K562 (cell line): ENCODE data around the gene TMEM129. TPM values are rescaled to one million over a fixed set of nuclear protein-coding genes. Genes with fewer than 3 reads are reported as not detected.

ENCODE experiments used
- ATAC-seq: fragments of 200-7000 bp; cut with Tn5 transposase; 3 replicates; pipeline ENCODE4 v1.9.1; 2020; ENCODE audit warnings: moderate library complexity
- BruUV-seq: library from RNA; stranded (reverse); fragments of 400-500 nt; replicated peaks from 2 replicates; lab custom pipeline; 2021; lab: Mats Ljungman, UMichigan
- CTCF ChIA-PET: fragments of 300-600 bp; formaldehyde crosslinking; extraction: SDS; loops from one replicate; lab custom pipeline; 2021; ENCODE audit warnings: low intra/inter-chr PET ratio; lab: Yijun Ruan, JAX
- POLR2A ChIA-PET: fragments of 300-600, 350-650 bp; sonication (Branson Sonifier 250); formaldehyde crosslinking; extraction: SDS; loops from one replicate; lab custom pipeline; 2021; ENCODE audit warnings: antibody characterized with exemption, inconsistent platforms; lab: Yijun Ruan, JAX
- DNase-seq, 4 experiments: peaks; one replicate each; pipeline versions ENCODE4 v3.0.0 to v3.0.0-alpha.2; 2011 to 2018; ENCODE audit warnings: low spot score in 3 of 4, mixed read lengths in 3 of 4; ENCODE audit errors: extremely low read depth in 1 of 4
- FAIRE-seq: peaks from 2 replicates; lab custom pipeline; 2011; peaks lifted over from hg19 to GRCh38; lab: Jason Lieb, UNC
- H2AFZ ChIP-seq: 2 replicates; pipeline ENCODE4 v1.6.0; 2011; ENCODE audit warnings: low read depth, low read length, control low read depth, inconsistent platforms
- H3K27ac ChIP-seq: fragments of 200-600 bp; 3 replicates; pipeline ENCODE4 v1.8.0; 2011; ENCODE audit warnings: low read depth, mild to moderate bottlenecking, control low read depth, inconsistent platforms, low read length, moderate library complexity, mixed read lengths; ENCODE audit errors: extremely low read depth
- H3K27me3 ChIP-seq, 2 experiments: fragments of 300-600 bp in 1 of 2; 2 replicates in 1 of 2; 3 replicates in 1 of 2; pipeline versions ENCODE4 v1.6.0 to v1.8.0; 2011; ENCODE audit warnings: inconsistent platforms in 2 of 2, low read length in 2 of 2, mild to moderate bottlenecking in 1 of 2, mixed read lengths in 1 of 2, moderate library complexity in 1 of 2; ENCODE audit not compliant: control insufficient read depth in 2 of 2, insufficient read depth in 2 of 2
- H3K36me3 ChIP-seq: fragments of 300-600 bp; 3 replicates; pipeline ENCODE4 v1.8.0; 2011; ENCODE audit warnings: mild to moderate bottlenecking, low read length, inconsistent platforms; ENCODE audit not compliant: control insufficient read depth, insufficient read depth
- H3K4me1 ChIP-seq, 2 experiments: fragments of 200-600 bp in 1 of 2; replicated peaks in 1 of 2; 2 replicates in 1 of 2; 3 replicates in 1 of 2; pipeline versions ENCODE4 v1.5.1 to v1.8.0; 2011; ENCODE audit warnings: inconsistent platforms in 2 of 2, low read length in 2 of 2, mild to moderate bottlenecking in 1 of 2, mixed read lengths in 1 of 2, moderate library complexity in 1 of 2; ENCODE audit not compliant: control insufficient read depth in 2 of 2, insufficient read depth in 2 of 2
- H3K4me2 ChIP-seq: 2 replicates; pipeline ENCODE4 v1.6.1; 2011; ENCODE audit warnings: low read length, control low read depth, inconsistent platforms, mixed read lengths; ENCODE audit not compliant: insufficient read depth
- H3K4me3 ChIP-seq: fragments of 200-600 bp; sonication (generic), shearing (Covaris generic); 2 replicates; pipeline ENCODE4 v1.5.1; 2016; ENCODE audit warnings: control low read depth, inconsistent platforms
- H3K79me2 ChIP-seq: fragments of 200-600 bp; 3 replicates; pipeline ENCODE4 v1.8.0; 2011; ENCODE audit warnings: low read length, inconsistent platforms; ENCODE audit not compliant: control insufficient read depth, insufficient read depth
- H3K9ac ChIP-seq, 2 experiments: 2 replicates each; pipeline versions ENCODE4 v1.6.0 to v1.6.1; 2011; ENCODE audit warnings: low read depth in 2 of 2, low read length in 2 of 2, control low read depth in 1 of 2, inconsistent platforms in 1 of 2, mild to moderate bottlenecking in 1 of 2, mixed read lengths in 1 of 2; ENCODE audit not compliant: insufficient read depth in 1 of 2
- H3K9me1 ChIP-seq: one replicate; pipeline ENCODE4 v1.6.0; 2011; ENCODE audit warnings: inconsistent platforms, mild to moderate bottlenecking, low read length, moderate library complexity; ENCODE audit not compliant: control insufficient read depth, insufficient read depth
- H3K9me3 ChIP-seq: replicated peaks from 2 replicates; pipeline ENCODE4 v1.5.1; 2011; ENCODE audit warnings: low read depth, low read length, inconsistent platforms; ENCODE audit not compliant: control insufficient read depth, insufficient read depth
- H4K20me1 ChIP-seq: replicated peaks from 2 replicates; pipeline ENCODE4 v1.6.1; 2011; ENCODE audit warnings: low read length, inconsistent platforms, mixed read lengths; ENCODE audit not compliant: control insufficient read depth, insufficient read depth
- RCOR1 ChIP-seq, 2 experiments: IDR thresholded peaks; 2 replicates each; pipeline ENCODE4 v1.6.1; 2012; ENCODE audit warnings: low read depth in 2 of 2, low read length in 2 of 2, borderline replicate concordance in 1 of 2, improper control_type of control experiment in 1 of 2
- TEAD4 ChIP-seq, 2 experiments: sonication (generic) in 1 of 2; formaldehyde crosslinking in 1 of 2; IDR thresholded peaks; 2 replicates each; pipeline versions ENCODE4 v1.6.1 to v1.8.0; 2012 to 2022; ENCODE audit warnings: borderline replicate concordance in 1 of 2, inconsistent platforms in 1 of 2, low read length in 1 of 2, mild to moderate bottlenecking in 1 of 2, missing genetic modification reagents in 1 of 2
- TGIF2 ChIP-seq: sonication (generic); formaldehyde crosslinking; IDR thresholded peaks from 2 replicates; pipeline ENCODE4 v1.8.1; 2022; ENCODE audit warnings: mild to moderate bottlenecking, missing genetic modification reagents, moderate library complexity
- ZBTB12 ChIP-seq: fragments of 250-450 bp; sonication (Bioruptor Pico); IDR thresholded peaks from 2 replicates; pipeline ENCODE4 v1.4.0; 2020
- ZNF318 ChIP-seq, 2 experiments: fragments of 450-650 bp; IDR thresholded peaks; 2 replicates each; pipeline ENCODE4 v1.6.1; 2016; ENCODE audit warnings: mild to moderate bottlenecking in 2 of 2, borderline replicate concordance in 1 of 2, low read depth in 1 of 2, moderate library complexity in 1 of 2
- WGBS: fragments of 100-300 bp; shearing (Covaris generic); methylation state at CpG from one replicate; pipeline ENCODE4 v1.1.6; 2016; ENCODE audit warnings: low coverage, mixed read lengths; ENCODE audit not compliant: insufficient coverage; ENCODE audit errors: missing lambda C conversion rate; 5-methylcytosine and 5-hydroxymethylcytosine counted together
- in situ Hi-C: fragments of 300-500 bp; cut with MboI; formaldehyde crosslinking; loops from 4 replicates; pipeline ENCODE4 v1.15.0; 2018; ENCODE audit warnings: inconsistent platforms, mixed read lengths
- intact Hi-C: fragments of 100-400 bp; cut with micrococcal nuclease; formaldehyde crosslinking; loops from 2 replicates; pipeline ENCODE4 v1.14.2; 2022
- polyA plus RNA-seq, 8 experiments: library from polyadenylated mRNA; depleted of rRNA in 4 of 8; stranded (reverse) in 5 of 8; unstranded in 3 of 8; fragments of >200 nt; fragmentation: Nextera tagmentation in 2 of 8; fragmentation: Illumina TruSeq in 1 of 8; extraction: Ambion mirVana in 2 of 8; extraction: Trizol in 1 of 8; gene quantifications; 2 replicates each; pipeline versions ENCODE4 v1.2.1 to v1.2.3, GENCODE V29; 2011 to 2014; ENCODE audit warnings: inconsistent platforms in 1 of 8, missing spikeins in 1 of 8
- total RNA-seq, 7 experiments: library from RNA; depleted of rRNA in 6 of 7; stranded (reverse); fragments of >200 nt in 6 of 7; fragmentation: Illumina TruSeq in 2 of 7; extraction: Trizol in 2 of 7; gene quantifications; 2 replicates each; pipeline versions ENCODE4 v1.2.1 to v1.2.3, GENCODE V29; 2011 to 2021; ENCODE audit warnings: low replicate concordance in 1 of 7
- TF ChIP-seq, protein P1 (sequence below): fragments of 450-650 bp; formaldehyde crosslinking; IDR thresholded peaks from 2 replicates; pipeline ENCODE4 v1.4.0; 2020; ENCODE audit warnings: mild to moderate bottlenecking, moderate library complexity

TMEM129 gene
- total and polyA plus RNA-seq, 9 of the 15 experiments (the other 6 are each of a cell fraction or from before 2014, with no cell fraction given), result 0.34 to 47.2 (median 18.8) TPM

GRCh38 chr4:1720163-1720983 lies 750 bp downstream of the TMEM129 start:
- 1% methylated on average over 66 of the region's 79 CpGs for WGBS
- TF ChIP-seq, protein P1, sequence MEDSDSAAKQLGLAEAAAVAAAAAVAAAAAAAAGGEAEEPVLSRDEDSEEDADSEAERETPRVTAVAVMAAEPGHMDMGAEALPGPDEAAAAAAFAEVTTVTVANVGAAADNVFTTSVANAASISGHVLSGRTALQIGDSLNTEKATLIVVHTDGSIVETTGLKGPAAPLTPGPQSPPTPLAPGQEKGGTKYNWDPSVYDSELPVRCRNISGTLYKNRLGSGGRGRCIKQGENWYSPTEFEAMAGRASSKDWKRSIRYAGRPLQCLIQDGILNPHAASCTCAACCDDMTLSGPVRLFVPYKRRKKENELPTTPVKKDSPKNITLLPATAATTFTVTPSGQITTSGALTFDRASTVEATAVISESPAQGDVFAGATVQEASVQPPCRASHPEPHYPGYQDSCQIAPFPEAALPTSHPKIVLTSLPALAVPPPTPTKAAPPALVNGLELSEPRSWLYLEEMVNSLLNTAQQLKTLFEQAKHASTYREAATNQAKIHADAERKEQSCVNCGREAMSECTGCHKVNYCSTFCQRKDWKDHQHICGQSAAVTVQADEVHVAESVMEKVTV, result no peak
- TF ChIP-seq ZBTB12 (CRISPR knock-in tag) (no peak), ZNF318 (IDR thresholded peaks at IDR 0.05; ENCODE audit: borderline replicate concordance in 1 of 2, low read depth in 1 of 2) (no peak), TGIF2 (no peak), TEAD4 (IDR thresholded peaks at IDR 0.05; ENCODE audit: low read length) (no peak), TEAD4 (CRISPR knock-in tag; IDR thresholded peaks at IDR 0.05; ENCODE audit: borderline replicate concordance) (0 out of 2 replicates have a peak, but pooled peaks have one; percentile 51), RCOR1 (IDR thresholded peaks at IDR 0.05; ENCODE audit: borderline replicate concordance in 1 of 2, low read depth in 2 of 2, low read length in 2 of 2) (no peak)

More at GRCh38 chr4:1720163-1720983, 750 bp downstream of the TMEM129 start:
- Histone ChIP-seq H3K27me3 (no peaks in the 10 kb centered on the region), H3K4me2 (peak overlapping the region; percentile 95), H2AFZ (peak overlapping the region; percentile 80), H3K27ac (peak overlapping the region; percentile 97), H3K9ac (peak overlapping the region; percentile 89 to 99), H3K9me3 (no peaks in the 10 kb centered on the region), H3K36me3 (peaks cover 61% of the 10 kb centered on the region; the same call in 2 of the 3 replicates), H3K4me3 (peak overlapping the region; percentile 98), H3K79me2 (peaks cover 83% of the 10 kb centered on the region), H4K20me1 (peaks cover 5% of the 10 kb centered on the region), H3K9me1 (no peaks in the 10 kb centered on the region), H3K4me1 (peaks cover 10 to 68% of the 10 kb centered on the region in 2 experiments; a peak in 4 of 5 replicates)
- intact Hi-C loops, result loop anchor here (10.0 kb wide), 1 partner anchor 366 kb away; no protein-coding TSS in a partner anchor
- ChIA-PET POLR2A (interaction anchor here (0.6 to 4.7 kb wide), 17 partner anchors 8 to 646 kb away, joined by 3 to 32 read pairs (median 3); partner anchors contain the start of gene SLBP), CTCF (no interaction called here)
- FAIRE-seq (no peak), DNase-seq (peak; percentile 52 to 67 (median 60)), ATAC-seq (peak; percentile 60)
- in situ Hi-C loops, result no loop called here
- BruUV-seq, result TSS peak; percentile 39
